ENCODE data around the gene AUNIP.
A peak's percentile ranks its signal among the peaks of the same experiment; 100 is the strongest.
"Not testable (repeated sequence)": the region's sequence is repeated elsewhere in the genome, so short reads cannot be mapped to it uniquely, and the experiment has no call there.

The AUNIP gene

GRCh38 chr1:25861316-25862286 is 2.3 kb upstream of the AUNIP start:
- Histone ChIP-seq H3K4me3 (ENCODE audit: low read length) (no peak overlapping the region), H3K9me3 (replicated peaks; ENCODE audit: low read length) (no peaks in the 10 kb centered on the region), H3K36me3 (ENCODE audit: insufficient read depth, low read length) (peaks cover 20% of the 10 kb centered on the region), H3K27me3 (ENCODE audit: control insufficient read depth, insufficient read depth, low read length) (no peaks in the 10 kb centered on the region), H3K9ac (ENCODE audit: low read depth, low read length) (no peak overlapping the region), H3K4me2 (ENCODE audit: low read length) (no peak overlapping the region), H3K4me1 (ENCODE audit: control insufficient read depth, insufficient read depth, low read length) (peaks cover 14% of the 10 kb centered on the region)

- H3K4me1 ChIP-seq (ENCODE audit: control insufficient read depth, insufficient read depth, low read length), result peaks cover 14% of the 10 kb centered on the region
- H3K36me3 ChIP-seq (ENCODE audit: insufficient read depth, low read length), result peaks cover 10% of the 10 kb centered on the region
- no peaks in the 10 kb centered on the region for H3K9me3 ChIP-seq (replicated peaks; ENCODE audit: low read length)
- no peaks in the 10 kb centered on the region for H3K27me3 ChIP-seq (ENCODE audit: control insufficient read depth, insufficient read depth, low read length)
- peak overlapping the region; percentile 98 for H3K4me2 ChIP-seq (ENCODE audit: low read length)
- H3K4me3 ChIP-seq (ENCODE audit: low read length), result peak overlapping the region; percentile 79
- H3K9ac ChIP-seq (ENCODE audit: low read depth, low read length), result peak overlapping the region; percentile 89
Observed at GRCh38 chr1:25858494-25858893, 763 bp downstream of the AUNIP start.

GRCh38 chr1:25856856-25857255 is 2.4 kb downstream of the AUNIP start:
- H3K4me3 ChIP-seq (ENCODE audit: low read length), result no peak overlapping the region
- no peak overlapping the region for H3K4me2 ChIP-seq (ENCODE audit: low read length)
- no peak overlapping the region for H3K9ac ChIP-seq (ENCODE audit: low read depth, low read length)
- H3K9me3 ChIP-seq (replicated peaks; ENCODE audit: low read length), result no peaks in the 10 kb centered on the region
- no peaks in the 10 kb centered on the region for H3K27me3 ChIP-seq (ENCODE audit: control insufficient read depth, insufficient read depth, low read length)
- H3K4me1 ChIP-seq (ENCODE audit: control insufficient read depth, insufficient read depth, low read length), result peaks cover 14% of the 10 kb centered on the region
- H3K36me3 ChIP-seq (ENCODE audit: insufficient read depth, low read length), result no peaks in the 10 kb centered on the region

GRCh38 chr1:25854554-25854953 is 4.7 kb downstream of the AUNIP start:
- Histone ChIP-seq H3K27me3 (ENCODE audit: control insufficient read depth, insufficient read depth, low read length) (no peaks in the 10 kb centered on the region), H3K4me2 (ENCODE audit: low read length) (no peak overlapping the region), H3K4me1 (ENCODE audit: control insufficient read depth, insufficient read depth, low read length) (peaks cover 10% of the 10 kb centered on the region), H3K9ac (ENCODE audit: low read depth, low read length) (no peak overlapping the region), H3K4me3 (ENCODE audit: low read length) (no peak overlapping the region), H3K9me3 (replicated peaks; ENCODE audit: low read length) (no peaks in the 10 kb centered on the region), H3K36me3 (ENCODE audit: insufficient read depth, low read length) (no peaks in the 10 kb centered on the region)

- H3K36me3 ChIP-seq (ENCODE audit: insufficient read depth, low read length), result no peaks in the 10 kb centered on the region
- no peak overlapping the region for H3K9ac ChIP-seq (ENCODE audit: low read depth, low read length)
- H3K4me3 ChIP-seq (ENCODE audit: low read length), result no peak overlapping the region
- H3K27me3 ChIP-seq (ENCODE audit: control insufficient read depth, insufficient read depth, low read length), result no peaks in the 10 kb centered on the region
- no peak overlapping the region for H3K4me2 ChIP-seq (ENCODE audit: low read length)
- H3K4me1 ChIP-seq (ENCODE audit: control insufficient read depth, insufficient read depth, low read length), result peaks cover 7% of the 10 kb centered on the region
- no peaks in the 10 kb centered on the region for H3K9me3 ChIP-seq (replicated peaks; ENCODE audit: low read length)
Observed at GRCh38 chr1:25848531-25848930, 10.7 kb downstream of the AUNIP start.

GRCh38 chr1:25847929-25848328 is 11.3 kb downstream of the AUNIP start:
- Histone ChIP-seq H3K9ac (ENCODE audit: low read depth, low read length) (no peak overlapping the region), H3K4me2 (ENCODE audit: low read length) (no peak overlapping the region), H3K36me3 (ENCODE audit: insufficient read depth, low read length) (no peaks in the 10 kb centered on the region), H3K9me3 (replicated peaks; ENCODE audit: low read length) (no peaks in the 10 kb centered on the region), H3K4me1 (ENCODE audit: control insufficient read depth, insufficient read depth, low read length) (peaks cover 7% of the 10 kb centered on the region), H3K27me3 (ENCODE audit: control insufficient read depth, insufficient read depth, low read length) (no peaks in the 10 kb centered on the region), H3K4me3 (ENCODE audit: low read length) (no peak overlapping the region)

GRCh38 chr1:25845664-25846063 is 13.6 kb downstream of the AUNIP start:
- H3K4me2 ChIP-seq (ENCODE audit: low read length), result no peak overlapping the region
- no peaks in the 10 kb centered on the region for H3K27me3 ChIP-seq (ENCODE audit: control insufficient read depth, insufficient read depth, low read length)
- no peaks in the 10 kb centered on the region for H3K9me3 ChIP-seq (replicated peaks; ENCODE audit: low read length)
- H3K4me1 ChIP-seq (ENCODE audit: control insufficient read depth, insufficient read depth, low read length), result peaks cover 7% of the 10 kb centered on the region
- no peaks in the 10 kb centered on the region for H3K36me3 ChIP-seq (ENCODE audit: insufficient read depth, low read length)
- H3K4me3 ChIP-seq (ENCODE audit: low read length), result no peak overlapping the region
- H3K9ac ChIP-seq (ENCODE audit: low read depth, low read length), result no peak overlapping the region

GRCh38 chr1:25844536-25845337 is 14.5 kb downstream of the AUNIP start:
- H3K4me3 ChIP-seq (ENCODE audit: low read length), result no peak overlapping the region
- peaks cover 7% of the 10 kb centered on the region for H3K4me1 ChIP-seq (ENCODE audit: control insufficient read depth, insufficient read depth, low read length)
- no peak overlapping the region for H3K4me2 ChIP-seq (ENCODE audit: low read length)
- no peaks in the 10 kb centered on the region for H3K9me3 ChIP-seq (replicated peaks; ENCODE audit: low read length)
- no peaks in the 10 kb centered on the region for H3K27me3 ChIP-seq (ENCODE audit: control insufficient read depth, insufficient read depth, low read length)
- no peak overlapping the region for H3K9ac ChIP-seq (ENCODE audit: low read depth, low read length)
- H3K36me3 ChIP-seq (ENCODE audit: insufficient read depth, low read length), result no peaks in the 10 kb centered on the region

- no peak overlapping the region for H3K4me3 ChIP-seq (ENCODE audit: low read length)
- no peaks in the 10 kb centered on the region for H3K36me3 ChIP-seq (ENCODE audit: insufficient read depth, low read length)
- peaks cover under 1% of the 10 kb centered on the region for H3K4me1 ChIP-seq (ENCODE audit: control insufficient read depth, insufficient read depth, low read length)
- no peak overlapping the region for H3K4me2 ChIP-seq (ENCODE audit: low read length)
- no peak overlapping the region for H3K9ac ChIP-seq (ENCODE audit: low read depth, low read length)
- H3K27me3 ChIP-seq (ENCODE audit: control insufficient read depth, insufficient read depth, low read length), result no peaks in the 10 kb centered on the region
- no peaks in the 10 kb centered on the region for H3K9me3 ChIP-seq (replicated peaks; ENCODE audit: low read length)
Observed at GRCh38 chr1:25843483-25843882, 15.8 kb downstream of the AUNIP start.

GRCh38 chr1:25839808-25840207 is 19.4 kb downstream of the AUNIP start:
- H3K36me3 ChIP-seq (ENCODE audit: insufficient read depth, low read length); H3K4me1 ChIP-seq (ENCODE audit: control insufficient read depth, insufficient read depth, low read length); H3K9me3 ChIP-seq (replicated peaks; ENCODE audit: low read length); H3K9ac ChIP-seq (ENCODE audit: low read depth, low read length); H3K4me2 ChIP-seq (ENCODE audit: low read length); H3K4me3 ChIP-seq (ENCODE audit: low read length); H3K27me3 ChIP-seq (ENCODE audit: control insufficient read depth, insufficient read depth, low read length): not testable (repeated sequence)

- Histone ChIP-seq H3K9ac (ENCODE audit: low read depth, low read length) (no peak overlapping the region), H3K9me3 (replicated peaks; ENCODE audit: low read length) (no peaks in the 10 kb centered on the region)
Observed at GRCh38 chr1:25837262-25837875, 21.9 kb downstream of the AUNIP start.

More at GRCh38 chr1:25837262-25837875, 21.9 kb downstream of the AUNIP start:
- Histone ChIP-seq H3K4me1 (ENCODE audit: control insufficient read depth, insufficient read depth, low read length) (no peaks in the 10 kb centered on the region), H3K4me2 (ENCODE audit: low read length) (no peak overlapping the region), H3K27me3 (ENCODE audit: control insufficient read depth, insufficient read depth, low read length) (no peaks in the 10 kb centered on the region), H3K36me3 (ENCODE audit: insufficient read depth, low read length) (peaks cover 20% of the 10 kb centered on the region), H3K4me3 (ENCODE audit: low read length) (no peak overlapping the region)
